NCI-H510A treated with DMSO at 0.1 percent for 48 hours (cell line): ENCODE results near the gene CELF1.

ENCODE experiments used
- DNase-seq: peaks from one replicate; lab custom pipeline; 2025; lab: John Stamatoyannopoulos, UW

CELF1 gene

DNA sequence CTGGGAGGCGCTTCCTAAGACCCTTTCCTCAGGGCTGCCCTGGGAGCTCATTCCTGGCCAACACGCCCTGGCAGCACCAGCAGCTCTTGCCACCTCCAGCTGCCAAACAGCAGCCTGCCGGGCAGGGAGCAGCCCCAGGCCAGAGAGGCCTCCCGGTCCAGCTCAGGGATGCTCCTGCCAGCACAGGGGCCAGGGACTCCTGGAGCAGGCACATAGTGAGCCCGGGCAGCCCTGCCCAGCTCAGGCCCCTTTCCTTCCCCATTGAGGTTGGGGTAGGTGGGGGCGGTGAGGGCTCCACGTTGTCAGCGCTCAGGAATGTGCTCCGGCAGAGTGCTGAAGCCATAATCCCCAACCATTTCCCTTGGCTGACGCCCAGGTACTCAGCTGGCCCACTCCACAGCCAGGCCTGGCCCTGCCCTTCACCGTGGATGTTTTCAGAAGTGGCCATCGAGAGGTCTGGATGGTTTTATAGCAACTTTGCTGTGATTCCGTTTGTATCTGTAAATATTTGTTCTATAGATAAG lies 136.9 kb downstream of the CELF1 start:
- no peak for DNase-seq
